ENCODE measurements around the gene ABCA9.

- no peak for TF ChIP-seq CTCF (IDR thresholded peaks at IDR 0.05; ENCODE audit: insufficient read depth, low read depth, low read length)
- no peak for TF ChIP-seq EZH2 (IDR thresholded peaks at IDR 0.05; ENCODE audit: insufficient read depth, low read length)
Observed at GRCh38 chr17:69088643-69089200, 28.0 kb upstream of the ABCA9 start.
